K562 (cell line): ENCODE measurements around the gene ACOT9. TPM values are rescaled to one million over a fixed set of nuclear protein-coding genes. Genes with fewer than 3 reads are reported as not detected.

Experiments
- ATF7 ChIP-seq: fragments of 450-650 bp; IDR thresholded peaks from 2 replicates; pipeline ENCODE4 v1.7.1; 2014; ENCODE audit warnings: mild to moderate bottlenecking, moderate library complexity
- BCOR ChIP-seq: fragments of 450-650 bp; IDR thresholded peaks from 2 replicates; pipeline ENCODE4 v1.6.1; 2016
- CHD7 ChIP-seq: fragments of 200-600 bp; sonication (generic); IDR thresholded peaks from one replicate; pipeline ENCODE4 v1.6.1; 2012; ENCODE audit warnings: mild to moderate bottlenecking, low read depth, low read length, inconsistent platforms
- EHMT2 ChIP-seq: fragments of 450-650 bp; IDR thresholded peaks from 2 replicates; pipeline ENCODE4 v1.6.1; 2018; ENCODE audit warnings: antibody characterized with exemption
- ETV1 ChIP-seq: fragments of 450-650 bp; conservative IDR thresholded peaks from 2 replicates; pipeline ENCODE4 v1.6.1; 2016; ENCODE audit warnings: missing genetic modification characterization, control low read depth, low read depth, missing compliant biosample characterization
- NKRF ChIP-seq: fragments of 450-650 bp; IDR thresholded peaks from 2 replicates; pipeline ENCODE4 v1.6.1; 2016; ENCODE audit warnings: borderline replicate concordance
- RFX1 ChIP-seq: fragments of 450-650 bp; IDR thresholded peaks from 2 replicates; pipeline ENCODE4 v1.6.1; 2016; ENCODE audit warnings: mild to moderate bottlenecking, moderate library complexity
- SRSF1 ChIP-seq: fragments of 200-400 bp; formaldehyde crosslinking; IDR thresholded peaks from 2 replicates; pipeline ENCODE4 v1.6.1; 2017; ENCODE audit warnings: mild to moderate bottlenecking, low read depth, low read length, moderate library complexity
- TAF9B ChIP-seq: fragments of 450-650 bp; IDR thresholded peaks from 2 replicates; pipeline ENCODE4 v1.6.1; 2018; ENCODE audit warnings: mild to moderate bottlenecking; ENCODE audit not compliant: partially characterized antibody
- TCF7L2 ChIP-seq: fragments of 150-350 bp; IDR thresholded peaks from 2 replicates; pipeline ENCODE4 v1.6.1; 2016; ENCODE audit warnings: low read depth, mild to moderate bottlenecking, low read length, moderate library complexity
- THRA ChIP-seq: fragments of 450-650 bp; IDR thresholded peaks from 2 replicates; pipeline ENCODE4 v1.6.1; 2017; ENCODE audit warnings: mild to moderate bottlenecking, moderate library complexity
- ZNF77 ChIP-seq: fragments of 250-450 bp; sonication (Bioruptor Pico); IDR thresholded peaks from 2 replicates; pipeline ENCODE4 v1.5.0; 2020
- polyA plus RNA-seq, 8 experiments: library from polyadenylated mRNA; depleted of rRNA in 4 of 8; stranded (reverse) in 5 of 8; unstranded in 3 of 8; fragments of >200 nt; fragmentation: Nextera tagmentation in 2 of 8; fragmentation: Illumina TruSeq in 1 of 8; extraction: Ambion mirVana in 2 of 8; extraction: Trizol in 1 of 8; gene quantifications; 2 replicates each; pipeline versions ENCODE4 v1.2.1 to v1.2.3, GENCODE V29; 2011 to 2014; ENCODE audit warnings: inconsistent platforms in 1 of 8, missing spikeins in 1 of 8
- total RNA-seq, 7 experiments: library from RNA; depleted of rRNA in 6 of 7; stranded (reverse); fragments of >200 nt in 6 of 7; fragmentation: Illumina TruSeq in 2 of 7; extraction: Trizol in 2 of 7; gene quantifications; 2 replicates each; pipeline versions ENCODE4 v1.2.1 to v1.2.3, GENCODE V29; 2011 to 2021; ENCODE audit warnings: low replicate concordance in 1 of 7

The ACOT9 gene
- total and polyA plus RNA-seq, 9 of the 15 experiments (the other 6 are each of a cell fraction or from before 2014, with no cell fraction given) = 31.2 to 80.9 (median 45.3) TPM

- TF ChIP-seq CHD7 (no peak), THRA (no peak), ETV1 (tag) (0 out of 2 replicates have a peak, but pooled peaks have one; percentile 17), ZNF77 (CRISPR knock-in tag) (no peak), ATF7 (peak; percentile 91), EHMT2 (0 out of 2 replicates have a peak, but pooled peaks have one; percentile 9), TAF9B (peak; percentile 23), BCOR (0 out of 2 replicates have a peak, but pooled peaks have one; percentile 61), NKRF (peak; percentile 58; the same call in 1 of the 2 replicates), RFX1 (peak; percentile 33; the same call in 1 of the 2 replicates), SRSF1 (no peak), TCF7L2 (peak; percentile 37; the same call in 1 of the 2 replicates)
Measured at GRCh38 chrX:23742697-23743622, at the start of gene ACOT9 (continued).
